ENCODE data around the gene HDAC4.

GRCh38 chr2:239132786-239133185 lies 268.0 kb downstream of the HDAC4 start:
- TF ChIP-seq CTCF (conservative IDR thresholded peaks at IDR 0.05): no peak
- TF ChIP-seq EZH2 (IDR thresholded peaks at IDR 0.05; ENCODE audit: low read depth): no peak
